NCI-H526 treated with DMSO at 0.1 percent for 48 hours (cell line): ENCODE measurements around the gene SUPT4H1.
A peak's percentile ranks its signal among the peaks of the same experiment; 100 is the strongest.
"Not testable (repeated sequence)": the region's sequence is repeated elsewhere in the genome, so short reads cannot be mapped to it uniquely, and the experiment has no call there.

Source experiments
- DNase-seq: peaks from one replicate; lab custom pipeline; 2025; lab: John Stamatoyannopoulos, UW

SUPT4H1 gene

DNA sequence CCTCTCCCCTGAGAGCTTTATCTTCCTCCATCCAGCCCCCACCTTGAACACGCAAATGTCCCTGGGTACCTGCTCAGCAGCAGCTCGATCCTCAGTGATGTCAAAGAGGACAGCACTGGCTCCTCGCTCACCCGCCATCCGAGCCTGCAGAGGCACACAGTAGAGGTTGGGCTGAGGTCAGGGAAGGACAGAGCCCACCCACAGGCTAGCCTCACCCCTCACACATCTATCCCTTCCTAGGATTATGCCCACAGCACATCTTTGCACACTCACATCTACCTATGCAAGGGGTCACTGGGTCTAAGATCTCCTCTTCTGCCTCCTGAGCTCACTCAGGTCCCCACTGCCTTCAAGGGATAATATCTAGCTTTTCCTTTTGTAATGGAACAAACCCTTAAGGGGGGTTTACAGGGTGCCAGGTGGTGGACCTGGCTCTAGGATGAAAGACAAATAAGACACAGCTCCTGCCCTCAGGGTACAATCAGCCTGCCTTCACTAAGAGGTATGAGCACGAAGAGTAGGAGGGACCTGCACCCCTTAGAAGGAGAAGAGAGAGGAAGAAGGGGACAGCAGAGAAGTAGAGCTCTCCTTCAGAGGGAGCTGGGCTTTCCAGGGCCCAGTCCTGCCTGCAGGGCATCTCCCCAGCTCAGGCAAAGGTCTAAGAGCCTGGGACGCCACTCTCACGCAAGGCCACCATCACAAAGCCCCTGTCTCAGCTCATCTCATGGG, 11.6 kb upstream of the SUPT4H1 start:
- no peak for DNase-seq

- no peak for DNase-seq
These were observed 10.5 kb upstream of the SUPT4H1 start for GRCh38 chr17:58362368-58363014.

DNA sequence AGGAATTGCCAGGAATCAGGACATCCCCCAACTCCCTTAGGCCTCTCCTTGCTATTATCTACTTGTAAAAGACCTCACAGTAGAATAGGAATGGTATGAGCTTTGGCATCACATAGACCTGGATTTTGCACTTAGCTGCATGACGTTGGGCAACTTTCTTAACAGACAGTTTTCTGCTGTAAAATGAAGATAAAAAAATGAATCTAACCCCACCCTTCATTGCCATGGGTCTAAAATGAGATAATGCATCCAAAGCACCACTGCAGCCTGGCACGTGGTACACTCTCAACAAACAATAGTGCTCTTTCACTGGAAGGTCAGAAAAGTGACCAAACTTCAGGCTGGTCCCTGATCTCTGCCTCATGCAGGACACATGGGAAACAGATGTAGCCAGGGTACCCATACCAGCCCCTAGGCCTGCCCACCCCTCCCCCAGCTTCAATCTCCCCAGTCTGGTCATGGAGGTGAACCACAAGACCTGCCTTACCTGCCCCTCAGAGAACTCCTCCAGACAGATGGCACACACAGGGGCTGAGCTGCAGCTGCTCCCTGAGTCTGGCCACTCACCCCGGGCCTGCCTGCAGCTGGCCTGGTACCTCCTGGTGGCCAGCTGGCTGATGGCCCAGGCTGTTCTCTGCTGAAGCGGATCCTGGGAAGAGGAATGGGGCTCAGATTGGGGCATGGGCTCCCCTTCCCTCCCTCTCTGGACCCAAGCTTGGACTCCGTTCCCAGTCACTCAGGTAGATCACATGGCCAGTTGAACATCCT, 8.5 kb upstream of the SUPT4H1 start:
- no peak for DNase-seq

- no peak for DNase-seq
These were observed 6.6 kb upstream of the SUPT4H1 start for GRCh38 chr17:58358408-58359172.

DNA sequence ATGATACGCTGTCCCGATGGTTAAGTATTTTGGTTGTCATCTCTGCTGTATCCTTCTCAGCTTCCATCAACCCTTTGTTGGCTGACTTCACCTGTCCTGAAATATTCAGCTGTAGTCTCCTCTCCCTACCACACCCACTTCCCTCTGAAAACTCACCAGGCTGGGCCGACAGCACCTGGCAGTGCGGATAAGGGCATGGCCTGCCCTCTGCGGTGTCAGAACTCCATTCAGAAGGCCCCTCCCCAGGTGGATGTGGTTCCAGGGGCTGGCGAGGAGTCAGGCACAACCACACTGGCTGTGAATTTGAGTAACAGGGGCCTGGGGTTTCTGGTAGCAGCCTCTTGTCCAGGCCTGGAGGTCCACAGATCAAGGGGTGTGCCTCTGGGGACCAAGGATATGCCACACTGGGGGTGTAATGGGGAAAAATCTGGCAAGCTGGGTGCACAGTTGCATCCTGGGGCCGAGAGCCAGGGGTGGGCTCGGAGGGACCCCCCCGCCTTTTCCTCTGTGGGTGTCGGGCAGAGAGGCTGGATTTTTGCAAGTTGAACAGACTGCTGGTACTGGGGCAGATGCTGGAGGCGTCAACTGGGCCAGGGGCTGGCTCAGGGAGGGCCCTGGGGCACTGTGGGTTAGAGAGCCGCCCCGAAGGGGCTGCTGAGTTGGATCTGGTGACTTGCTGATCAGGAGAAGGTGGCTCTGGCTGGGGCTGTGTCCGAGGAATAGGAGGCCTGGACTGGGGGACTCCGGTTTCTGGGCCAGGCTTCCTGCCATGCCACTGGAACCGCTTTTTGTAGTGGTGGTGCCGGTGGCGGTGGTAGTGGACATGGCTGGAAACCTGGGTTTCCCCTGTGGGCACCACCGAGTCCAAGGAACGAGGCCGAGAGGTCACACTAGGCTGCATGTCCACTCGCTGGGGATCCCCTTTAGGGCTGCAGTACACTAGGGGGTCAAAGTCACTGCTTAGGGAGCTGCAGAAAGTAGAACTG, 5.6 kb upstream of the SUPT4H1 start:
- no peak for DNase-seq

- DNase-seq, result no peak
These were observed 4.2 kb upstream of the SUPT4H1 start for GRCh38 chr17:58356231-58356630.

GRCh38 chr17:58354541-58355216, 2.7 kb upstream of the SUPT4H1 start:
- DNase-seq, result no peak

GRCh38 chr17:58353389-58353825, 1.4 kb upstream of the SUPT4H1 start:
- no peak for DNase-seq

GRCh38 chr17:58352596-58353388, 791 bp upstream of the SUPT4H1 start:
- peak; percentile 58 for DNase-seq

DNA sequence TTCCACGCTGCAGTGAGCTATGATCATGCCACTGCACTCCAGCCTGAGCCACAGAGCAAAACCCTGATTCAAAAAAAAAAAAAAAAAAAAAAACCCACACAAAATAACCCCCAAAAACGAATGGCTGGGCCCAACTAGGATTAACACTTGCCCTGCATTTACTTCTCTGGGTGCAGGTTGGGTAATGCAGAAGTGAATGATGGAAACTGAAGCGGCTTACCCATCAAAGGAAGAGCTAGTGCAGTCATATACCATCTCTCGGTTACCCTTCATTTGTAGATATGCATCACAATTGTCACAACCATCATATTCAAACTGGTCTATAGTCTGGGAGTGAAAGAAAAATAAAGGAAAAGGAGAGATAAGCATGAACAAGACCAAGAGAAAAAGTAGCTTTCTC, 819 bp downstream of the SUPT4H1 start:
- no peak for DNase-seq

DNA sequence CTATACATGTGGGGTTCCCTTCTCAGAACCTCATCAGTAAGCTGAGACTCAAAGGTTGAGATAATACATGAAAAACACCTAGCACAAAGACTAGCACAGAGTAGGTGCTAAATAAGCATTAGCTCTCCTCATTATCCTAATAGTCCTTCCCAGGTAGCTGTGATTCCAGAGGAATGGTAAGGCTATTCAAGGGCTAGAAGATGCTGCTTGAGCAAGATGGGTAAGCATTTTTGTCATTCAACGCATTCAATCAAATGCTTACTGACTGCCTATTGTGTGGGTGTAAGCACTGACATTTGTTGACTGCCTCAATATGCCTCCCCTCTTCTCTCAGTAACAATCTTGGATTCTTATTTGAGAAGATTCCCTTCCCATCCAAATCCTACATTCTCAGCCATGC, 4.0 kb downstream of the SUPT4H1 start:
- no peak for DNase-seq

GRCh38 chr17:58345500-58345899, 6.5 kb downstream of the SUPT4H1 start:
- DNase-seq, result no peak

- DNase-seq, result no peak
These were observed 7.2 kb downstream of the SUPT4H1 start for GRCh38 chr17:58344791-58345157.

DNA sequence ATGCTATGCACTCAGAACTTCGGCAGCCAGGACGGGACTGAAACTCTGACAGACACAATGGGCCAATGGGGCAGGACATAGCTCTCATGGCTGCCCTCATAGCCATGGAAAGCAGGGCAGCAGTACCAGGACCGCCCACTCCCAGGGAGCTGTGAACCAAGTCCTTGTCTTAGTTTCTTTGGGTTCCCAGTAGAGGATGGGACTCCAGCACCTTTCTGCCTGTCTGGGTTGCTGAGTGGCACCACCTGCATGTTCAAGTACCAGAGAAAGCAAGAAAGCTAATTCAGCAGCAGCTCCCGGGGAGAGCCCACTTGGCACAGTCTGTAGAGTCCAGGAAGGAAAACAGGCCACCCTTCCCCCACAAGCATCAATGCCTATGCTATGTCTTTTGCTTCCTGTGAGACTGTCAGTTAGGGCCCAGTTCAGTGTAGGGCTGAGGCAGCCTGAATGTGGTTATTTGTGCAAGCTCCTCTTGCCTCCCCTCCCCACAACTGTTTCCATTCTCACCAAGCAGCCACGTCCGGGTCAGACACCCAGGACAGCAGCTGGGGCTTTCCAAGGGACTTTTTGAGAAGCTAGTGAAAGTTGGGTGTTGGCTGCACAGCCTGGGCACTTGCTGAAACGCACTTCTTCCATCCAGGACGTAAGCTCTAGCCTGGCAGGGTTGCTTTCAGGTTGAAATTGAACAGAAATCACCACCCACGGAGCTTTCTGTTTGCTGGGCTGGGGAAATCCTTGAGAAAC, 7.8 kb downstream of the SUPT4H1 start:
- DNase-seq, result no peak

DNA sequence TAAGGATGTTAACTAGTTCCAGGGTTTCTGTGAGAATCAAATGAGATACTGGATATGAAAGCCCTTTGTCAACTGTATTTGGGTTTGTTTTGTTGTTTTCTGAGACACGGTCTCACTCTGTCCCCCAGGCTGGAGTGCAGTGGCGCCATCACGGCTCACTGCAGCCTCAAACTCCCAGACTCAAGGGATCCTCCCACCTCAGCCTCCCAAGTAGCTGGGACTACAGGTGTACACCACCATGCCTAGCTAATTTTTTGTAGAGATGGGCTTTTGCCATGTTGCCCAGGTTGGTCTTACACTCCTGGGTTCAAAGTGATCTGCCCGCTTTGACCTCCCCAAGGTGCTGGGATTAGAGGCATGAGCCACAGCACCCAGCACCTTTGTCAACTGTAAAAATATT, 8.9 kb downstream of the SUPT4H1 start:
- DNase-seq, result no peak

DNA sequence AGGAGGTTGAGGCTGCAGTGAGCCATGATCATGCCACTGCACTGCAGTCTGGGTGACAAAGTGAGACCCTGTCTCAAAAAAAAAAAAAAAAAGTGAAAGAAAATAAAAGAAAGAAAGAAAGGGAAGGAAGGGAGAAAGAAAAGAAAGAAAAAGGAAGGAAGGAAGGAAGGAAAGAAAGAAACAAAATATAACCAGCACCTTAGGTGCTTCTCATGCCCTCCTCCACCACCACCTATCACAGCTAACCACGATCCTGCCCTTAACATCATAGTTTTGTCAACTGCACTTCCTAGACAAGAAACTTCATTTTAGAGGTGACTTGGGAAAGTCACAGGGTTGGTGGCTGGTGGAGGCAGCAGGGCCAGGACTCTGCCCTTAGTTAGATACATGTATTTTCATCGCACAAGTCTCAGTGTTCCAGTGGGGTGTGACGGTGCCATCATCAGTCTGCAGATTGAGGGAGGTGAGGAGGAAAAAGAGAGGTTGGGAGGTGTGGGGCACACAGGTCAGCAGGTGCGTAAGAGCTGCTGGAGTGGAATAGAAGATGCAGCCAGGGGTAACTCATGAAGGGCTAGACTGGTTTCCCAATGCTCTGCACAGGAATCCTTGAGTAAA, 10.0 kb downstream of the SUPT4H1 start:
- no peak for DNase-seq

DNA sequence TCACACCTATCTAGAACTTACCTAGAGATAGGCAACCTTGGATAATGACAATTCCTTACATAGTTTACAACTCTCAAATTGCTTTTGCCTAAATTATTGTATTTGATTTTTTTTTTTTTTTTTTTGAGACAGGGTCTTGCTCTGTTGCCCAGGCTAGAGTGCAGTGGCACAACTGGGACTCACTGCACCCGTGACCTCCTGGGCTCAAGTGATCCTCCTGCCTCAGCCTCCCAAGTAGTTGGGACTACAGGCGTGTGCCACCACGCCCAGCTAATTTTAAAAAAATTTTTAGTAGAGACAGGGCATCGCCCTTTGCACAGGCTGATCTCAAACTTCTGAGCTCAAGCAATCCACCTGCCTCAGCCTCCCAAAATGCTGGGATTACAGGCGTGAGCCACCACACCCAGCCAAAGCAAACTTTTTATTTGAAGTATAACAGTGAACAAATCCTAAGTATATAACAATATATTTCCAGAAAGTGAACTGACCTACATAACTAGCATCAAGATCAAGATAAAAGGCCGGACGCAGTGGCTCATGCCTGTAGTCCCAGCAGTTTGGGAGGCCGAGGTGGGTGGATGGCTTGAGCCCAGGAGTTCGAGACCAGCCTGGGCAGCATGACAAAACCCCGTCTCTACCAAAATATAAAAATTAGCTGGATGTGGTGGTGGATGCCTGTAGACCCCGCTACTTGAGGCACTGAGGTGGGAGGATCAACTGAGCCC, 10.7 kb downstream of the SUPT4H1 start:
- DNase-seq, result not testable (repeated sequence)

DNA sequence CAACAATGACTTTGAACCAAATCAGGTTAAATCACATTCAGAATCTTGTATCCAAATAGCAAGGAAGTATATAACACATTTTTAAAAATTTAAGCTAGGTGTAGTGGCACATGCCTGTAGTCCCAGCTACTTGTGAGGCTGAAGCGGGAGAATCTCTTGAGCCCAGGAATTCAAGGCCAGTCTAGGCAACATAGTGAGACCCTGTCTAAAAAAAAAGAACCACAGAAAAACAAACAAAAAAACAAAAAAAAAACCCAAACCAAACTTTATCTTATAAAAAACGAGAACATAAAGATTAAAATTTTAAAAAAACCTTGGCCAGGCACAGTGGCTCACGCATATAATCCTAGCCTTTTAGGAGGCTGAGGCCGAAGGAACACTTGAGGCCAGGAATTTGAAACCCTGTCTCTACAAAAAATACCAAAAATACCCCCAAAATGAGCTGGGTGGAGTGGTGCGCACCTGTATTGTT, 11.6 kb downstream of the SUPT4H1 start:
- DNase-seq, result no peak
